ENCODE measurements around the gene MINAR1.

Gene MINAR1

GRCh38 chr15:79463043-79463780, 31.1 kb downstream of the MINAR1 start:
- no peak for DNase-seq (ENCODE audit: low read depth in 2 of 3, low spot score in 2 of 3)

DNA sequence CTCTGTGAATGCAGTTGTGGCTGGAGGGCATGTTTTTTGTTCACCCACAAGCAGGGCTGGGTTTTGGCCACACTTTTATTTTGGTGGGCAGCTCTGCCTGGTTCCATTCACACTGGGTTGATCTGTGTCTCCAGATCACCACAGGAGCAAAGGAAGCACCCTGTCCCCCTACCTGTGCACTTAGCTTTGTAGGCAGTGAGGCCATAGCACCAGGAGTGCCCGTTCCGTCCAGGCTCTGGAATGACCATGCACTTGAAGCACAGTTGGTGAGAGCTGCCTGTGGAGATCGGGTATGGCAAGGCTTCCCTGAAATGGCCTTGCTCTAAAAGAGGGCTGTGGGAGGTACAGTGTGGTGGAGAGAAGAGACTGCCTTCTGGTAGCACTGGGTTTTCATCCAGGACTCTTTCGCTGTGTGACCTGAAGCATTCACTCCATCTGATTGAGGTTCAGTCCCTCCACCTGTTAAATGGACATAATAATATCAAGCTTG, 31.7 kb downstream of the MINAR1 start:
- no peak for DNase-seq (ENCODE audit: low read depth in 2 of 3, low spot score in 2 of 3)

- DNase-seq (ENCODE audit: low read depth in 2 of 3, low spot score in 2 of 3) = no peak
Observed at GRCh38 chr15:79466488-79466887, 34.4 kb downstream of the MINAR1 start.

- no peak for DNase-seq (ENCODE audit: low read depth in 2 of 3, low spot score in 2 of 3)
Observed at GRCh38 chr15:79467865-79468586, 35.9 kb downstream of the MINAR1 start.

DNA sequence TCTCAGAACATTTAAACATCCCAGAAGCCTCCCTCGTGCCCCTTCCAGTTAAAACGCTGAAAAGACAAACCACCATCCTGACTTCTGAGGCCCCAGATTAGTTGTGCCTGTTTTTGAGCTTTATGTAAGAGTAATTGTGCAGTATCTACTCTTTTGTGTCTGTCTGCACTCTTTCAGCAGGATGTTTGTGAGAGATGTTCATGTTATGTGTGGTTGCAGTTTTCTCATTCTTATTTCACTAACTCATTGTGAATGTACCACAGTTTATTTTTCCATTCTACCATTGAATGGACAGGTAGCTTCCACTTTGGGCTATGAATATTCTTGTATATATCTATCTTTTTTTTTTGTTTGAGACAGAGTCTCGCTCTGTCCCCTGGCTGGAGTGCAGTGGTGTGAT, 40.3 kb downstream of the MINAR1 start:
- DNase-seq (ENCODE audit: low read depth in 2 of 3, low spot score in 2 of 3) = no peak

- DNase-seq (ENCODE audit: low read depth in 2 of 3, low spot score in 2 of 3) = no peak
Observed at GRCh38 chr15:79474252-79474651, 42.1 kb downstream of the MINAR1 start.

GRCh38 chr15:79475306-79475705, 43.2 kb downstream of the MINAR1 start:
- DNase-seq (ENCODE audit: low read depth in 2 of 3, low spot score in 2 of 3) = no peak

DNA sequence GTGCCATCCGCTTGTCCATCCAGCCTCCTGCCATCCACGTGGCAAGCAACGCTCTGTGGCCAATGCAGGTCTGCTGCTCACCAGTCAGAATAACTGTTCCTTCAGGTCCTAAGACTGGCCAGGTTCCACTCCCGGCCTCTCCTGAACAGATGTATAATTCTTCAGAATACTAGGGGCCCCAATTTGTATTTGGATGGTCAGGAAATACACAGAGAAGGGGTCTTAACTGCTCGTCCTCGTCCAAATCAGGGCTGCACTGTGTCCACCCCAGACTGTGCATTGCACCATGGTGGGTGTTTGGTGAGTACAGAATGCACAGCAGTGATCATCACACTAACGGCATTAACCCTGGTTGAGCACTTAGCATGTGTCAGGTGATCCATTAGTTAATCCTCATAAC, 46.0 kb downstream of the MINAR1 start:
- DNase-seq (ENCODE audit: low read depth in 2 of 3, low spot score in 2 of 3) = no peak

GRCh38 chr15:79479616-79480015, 47.5 kb downstream of the MINAR1 start:
- DNase-seq (ENCODE audit: low read depth in 2 of 3, low spot score in 2 of 3) = no peak

- DNase-seq (ENCODE audit: low read depth in 2 of 3, low spot score in 2 of 3) = no peak
Observed at GRCh38 chr15:79481793-79482192, 49.7 kb downstream of the MINAR1 start.
